MG63 (cell line): ENCODE measurements around the gene SORT1. TPM values are rescaled to one million over a fixed set of nuclear protein-coding genes. Genes with fewer than 3 reads are reported as not detected.
A peak's percentile ranks its signal among the peaks of the same experiment; 100 is the strongest.

Experiments used
- DNase-seq: peaks from one replicate; pipeline ENCODE4 v3.0.0-alpha.2; 2020
- H3K27me3 ChIP-seq: fragments of 250-450 bp; sonication (Bioruptor Pico); 2 replicates; pipeline ENCODE4 v1.5.1; 2020; ENCODE audit warnings: mild to moderate bottlenecking, moderate library complexity
- H3K36me3 ChIP-seq: fragments of 250-450 bp; sonication (Bioruptor Pico); 2 replicates; pipeline ENCODE4 v1.5.1; 2020; ENCODE audit warnings: mild to moderate bottlenecking, moderate library complexity
- H3K4me3 ChIP-seq: fragments of 250-450 bp; sonication (Bioruptor Pico); 2 replicates; pipeline ENCODE4 v1.5.1; 2020; ENCODE audit warnings: mild to moderate bottlenecking, moderate library complexity
- H3K9me3 ChIP-seq: fragments of 250-450 bp; sonication (Bioruptor Pico); 2 replicates; pipeline ENCODE4 v1.5.1; 2020; ENCODE audit warnings: mild to moderate bottlenecking, moderate library complexity
- total RNA-seq: library from RNA; depleted of rRNA; stranded (reverse); fragments of >200 nt; shearing (Covaris generic); gene quantifications from 2 replicates; pipeline ENCODE4 v1.2.3, GENCODE V29; 2014; ENCODE audit warnings: low replicate concordance; rRNA removed

Gene SORT1
- total RNA-seq, 1 experiment from 2014 or later: 0.46 TPM

- DNase-seq: no peak
- no peaks in the 10 kb centered on the region for H3K27me3 ChIP-seq
- no peaks in the 10 kb centered on the region; the same call in 1 of the 2 replicates for H3K36me3 ChIP-seq
- H3K4me3 ChIP-seq: no peak overlapping the region
- H3K9me3 ChIP-seq: peaks cover 9% of the 10 kb centered on the region
Measured at GRCh38 chr1:109267743-109268300, 129.9 kb downstream of the SORT1 start.

DNA sequence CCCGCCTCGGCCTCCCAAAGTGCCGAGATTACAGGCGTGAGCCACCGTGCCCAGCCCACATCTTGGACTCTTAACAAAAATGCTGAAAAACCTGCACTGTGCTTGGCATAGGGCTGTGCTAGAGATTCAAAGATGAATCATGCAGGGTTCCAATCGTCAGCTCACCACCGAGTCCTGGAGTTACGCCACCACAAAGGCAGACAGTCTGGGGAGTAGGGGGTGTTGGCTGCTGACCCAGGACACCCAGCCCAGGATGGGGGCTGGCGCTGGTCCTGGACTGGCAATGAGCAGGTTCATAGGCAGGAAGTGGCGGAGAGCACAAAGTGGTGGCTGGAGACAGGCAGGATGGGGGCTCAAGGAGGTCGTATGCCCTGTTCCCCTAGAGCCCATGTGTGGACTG, 130.8 kb downstream of the SORT1 start:
- Histone ChIP-seq H3K4me3 (no peak overlapping the region), H3K27me3 (no peaks in the 10 kb centered on the region), H3K36me3 (no peaks in the 10 kb centered on the region; the same call in 1 of the 2 replicates), H3K9me3 (peaks cover 9% of the 10 kb centered on the region)
- DNase-seq: peak; percentile 97

GRCh38 chr1:109265741-109266330, 131.9 kb downstream of the SORT1 start:
- Histone ChIP-seq H3K4me3 (no peak overlapping the region), H3K9me3 (peaks cover 9% of the 10 kb centered on the region), H3K27me3 (no peaks in the 10 kb centered on the region), H3K36me3 (no peaks in the 10 kb centered on the region; the same call in 1 of the 2 replicates)
- no peak for DNase-seq

DNA sequence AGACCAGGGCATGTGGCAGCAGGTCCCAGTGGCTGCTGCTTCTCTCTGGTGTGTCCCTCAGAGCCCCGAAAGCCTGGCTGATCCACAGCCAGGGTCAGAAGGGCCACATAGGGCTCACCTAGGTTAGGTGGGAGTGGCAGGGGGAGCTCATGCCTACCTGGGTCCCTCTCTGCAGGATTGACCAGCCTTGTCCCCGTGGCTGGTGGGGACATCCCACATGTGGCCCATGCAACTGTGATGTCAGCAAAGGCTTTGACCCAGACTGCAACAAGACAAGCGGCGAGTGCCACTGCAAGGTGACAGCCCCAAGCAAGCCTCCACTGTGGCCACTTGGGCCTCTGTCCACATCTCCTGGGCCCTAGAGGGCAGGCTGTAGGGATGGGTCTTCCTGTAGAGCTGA, 132.7 kb downstream of the SORT1 start:
- DNase-seq: no peak

DNA sequence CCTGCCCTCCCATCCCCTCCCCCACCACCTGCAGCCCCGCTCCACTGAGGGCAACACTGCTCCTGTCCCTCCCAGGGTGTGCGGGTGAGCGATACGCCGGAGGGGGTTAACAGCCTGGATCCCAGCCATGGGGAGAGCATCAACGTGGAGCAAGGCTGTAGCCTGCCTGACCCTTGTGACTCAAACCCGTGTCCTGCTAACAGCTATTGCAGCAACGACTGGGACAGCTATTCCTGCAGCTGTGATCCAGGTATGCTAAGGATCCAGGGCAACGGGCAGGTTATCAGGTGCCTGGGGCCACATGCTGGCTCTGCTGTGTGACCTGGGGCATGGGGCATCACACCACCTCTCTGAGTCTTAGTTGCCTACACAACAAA, 133.4 kb downstream of the SORT1 start:
- H3K27me3 ChIP-seq: no peaks in the 10 kb centered on the region
- no peak overlapping the region for H3K4me3 ChIP-seq
- DNase-seq: no peak
- H3K36me3 ChIP-seq: no peaks in the 10 kb centered on the region; the same call in 1 of the 2 replicates
- H3K9me3 ChIP-seq: peaks cover 9% of the 10 kb centered on the region

More for the DNA sequence above, 132.7 kb downstream of the SORT1 start:
- H3K27me3 ChIP-seq: no peaks in the 10 kb centered on the region
- no peaks in the 10 kb centered on the region; the same call in 1 of the 2 replicates for H3K36me3 ChIP-seq
- no peak overlapping the region for H3K4me3 ChIP-seq
- H3K9me3 ChIP-seq: peaks cover 9% of the 10 kb centered on the region

DNA sequence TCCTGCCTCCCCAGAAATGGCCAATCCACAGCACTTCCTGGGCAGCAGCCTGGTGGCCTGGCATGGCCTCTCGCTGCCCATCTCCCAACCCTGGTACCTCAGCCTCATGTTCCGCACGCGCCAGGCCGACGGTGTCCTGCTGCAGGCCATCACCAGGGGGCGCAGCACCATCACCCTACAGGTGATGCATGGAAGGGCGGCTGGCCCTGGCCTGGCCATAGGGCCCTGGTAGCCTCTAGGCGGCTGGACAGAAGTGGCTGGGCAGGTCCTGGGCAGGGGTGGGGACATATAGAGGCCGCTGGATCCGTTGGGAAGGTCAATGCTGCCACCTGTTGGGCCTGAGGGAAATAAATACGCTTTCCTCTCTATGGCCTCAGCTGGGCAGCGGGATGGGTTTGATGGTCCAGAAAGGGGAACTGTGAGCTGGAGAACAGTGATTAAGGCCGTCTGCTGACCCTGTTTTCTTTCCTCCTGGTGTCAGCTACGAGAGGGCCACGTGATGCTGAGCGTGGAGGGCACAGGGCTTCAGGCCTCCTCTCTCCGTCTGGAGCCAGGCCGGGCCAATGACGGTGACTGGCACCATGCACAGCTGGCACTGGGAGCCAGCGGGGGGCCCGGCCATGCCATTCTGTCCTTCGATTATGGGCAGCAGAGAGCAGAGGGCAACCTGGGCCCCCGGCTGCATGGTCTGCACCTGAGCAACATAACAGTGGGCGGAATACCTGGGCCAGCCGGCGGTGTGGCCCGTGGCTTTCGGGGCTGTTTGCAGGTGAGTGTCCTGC, 133.9 kb downstream of the SORT1 start:
- peak; percentile 88 for DNase-seq

DNA sequence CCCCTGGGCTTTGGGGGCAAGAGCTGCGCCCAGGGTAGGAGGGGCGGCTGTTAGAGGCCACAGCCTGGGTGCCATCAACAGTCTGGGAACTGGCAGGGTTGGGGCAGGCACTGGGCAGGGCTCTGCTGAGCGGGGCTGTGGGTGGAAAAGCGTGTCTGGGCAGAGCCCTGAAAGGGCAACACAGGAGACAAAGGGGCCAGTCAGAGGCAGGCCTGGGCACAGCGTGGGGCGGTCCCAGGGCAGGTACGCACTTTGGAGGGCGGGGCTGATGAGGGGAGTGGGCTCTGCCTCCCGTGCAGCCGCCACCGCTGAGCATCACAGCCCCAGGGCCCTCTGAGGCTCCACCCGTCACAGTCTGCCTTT, 134.5 kb downstream of the SORT1 start:
- no peak for DNase-seq
- peaks cover 5% of the 10 kb centered on the region for H3K9me3 ChIP-seq
- no peaks in the 10 kb centered on the region for H3K27me3 ChIP-seq
- H3K36me3 ChIP-seq: no peaks in the 10 kb centered on the region; the same call in 1 of the 2 replicates
- no peak overlapping the region for H3K4me3 ChIP-seq

More for the DNA sequence above, 133.9 kb downstream of the SORT1 start:
- Histone ChIP-seq H3K27me3 (no peaks in the 10 kb centered on the region), H3K9me3 (peaks cover 9% of the 10 kb centered on the region), H3K36me3 (no peaks in the 10 kb centered on the region; the same call in 1 of the 2 replicates), H3K4me3 (no peak overlapping the region)

- H3K27me3 ChIP-seq: no peaks in the 10 kb centered on the region
- 0 out of 2 replicates have a peak, but pooled peaks cover 2% of the 10 kb centered on the region for H3K9me3 ChIP-seq
- no peak for DNase-seq
- H3K36me3 ChIP-seq: no peaks in the 10 kb centered on the region
- no peak overlapping the region for H3K4me3 ChIP-seq
Measured at GRCh38 chr1:109262231-109263055, 135.3 kb downstream of the SORT1 start.

- H3K36me3 ChIP-seq: no peaks in the 10 kb centered on the region
- no peak overlapping the region for H3K4me3 ChIP-seq
- no peak for DNase-seq
- H3K27me3 ChIP-seq: no peaks in the 10 kb centered on the region
- H3K9me3 ChIP-seq: no peaks in the 10 kb centered on the region
Measured at GRCh38 chr1:109261578-109261977, 136.1 kb downstream of the SORT1 start.

DNA sequence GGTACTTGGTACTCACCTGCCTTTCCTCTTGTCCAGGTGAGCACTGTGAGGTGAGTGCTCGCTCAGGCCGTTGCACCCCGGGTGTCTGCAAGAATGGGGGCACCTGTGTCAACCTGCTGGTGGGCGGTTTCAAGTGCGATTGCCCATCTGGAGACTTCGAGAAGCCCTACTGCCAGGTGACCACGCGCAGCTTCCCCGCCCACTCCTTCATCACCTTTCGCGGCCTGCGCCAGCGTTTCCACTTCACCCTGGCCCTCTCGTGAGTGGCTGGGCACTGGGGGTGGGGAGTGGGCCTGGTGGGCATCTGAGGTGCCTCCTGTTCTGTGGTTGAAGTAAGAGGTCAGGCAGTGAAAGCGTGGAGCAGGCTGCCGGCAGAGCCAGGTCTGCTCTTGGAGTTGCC, 136.7 kb downstream of the SORT1 start:
- Histone ChIP-seq H3K27me3 (no peaks in the 10 kb centered on the region), H3K9me3 (no peaks in the 10 kb centered on the region), H3K4me3 (no peak overlapping the region), H3K36me3 (no peaks in the 10 kb centered on the region)
- DNase-seq: no peak

DNA sequence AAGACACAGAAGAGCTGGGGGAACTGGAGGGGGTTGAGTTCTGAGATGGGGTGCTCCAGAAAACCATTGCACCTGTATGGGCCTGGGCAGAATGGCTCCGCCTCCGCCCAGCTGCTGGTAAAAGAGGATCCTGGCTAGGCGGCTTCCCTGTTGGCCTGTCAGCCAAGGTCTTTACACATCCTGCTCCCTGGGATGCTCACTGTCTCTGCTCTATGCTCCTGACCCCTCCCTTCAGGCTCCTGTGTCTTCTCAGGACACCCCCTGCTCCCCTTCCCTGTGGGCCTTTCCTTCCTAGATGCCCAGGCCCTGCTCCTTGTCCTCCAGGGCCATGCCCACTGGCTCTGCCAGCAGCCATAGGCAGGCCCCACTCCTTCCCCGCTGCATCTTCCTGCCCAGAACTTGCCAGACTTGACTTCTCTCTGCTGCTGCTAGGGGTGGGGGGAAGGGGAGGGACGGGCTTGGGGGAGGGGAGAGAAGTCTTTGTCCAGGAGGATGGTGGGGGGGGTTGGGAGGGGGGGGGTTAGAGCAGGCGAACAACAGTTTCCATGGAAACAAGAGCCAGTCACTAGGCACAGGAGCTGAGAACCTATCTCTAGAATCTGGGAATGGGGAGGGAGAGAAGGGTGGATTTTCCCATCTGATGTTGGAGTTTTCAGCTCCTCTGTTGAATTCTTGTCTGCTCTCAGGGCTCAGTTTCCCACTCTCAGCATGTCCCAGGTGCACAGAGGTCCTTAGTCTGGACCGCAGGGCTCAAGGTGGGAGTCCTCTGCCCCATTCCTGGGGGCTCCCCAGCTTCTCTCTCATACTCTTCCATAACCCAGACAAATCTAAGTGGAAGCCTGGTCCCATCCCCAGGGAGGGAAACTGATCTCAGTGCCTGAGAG, 137.8 kb downstream of the SORT1 start:
- Histone ChIP-seq H3K4me3 (no peak overlapping the region), H3K36me3 (no peaks in the 10 kb centered on the region), H3K9me3 (no peaks in the 10 kb centered on the region), H3K27me3 (no peaks in the 10 kb centered on the region)
- no peak for DNase-seq

Other genes starting within 250 kb of the SORT1 start
- 751 and 778 TPM in 2 replicates for gene SARS1, start 184.0 kb downstream of the SORT1 start, total RNA-seq
- gene CELSR2, start 148.4 kb downstream of the SORT1 start, total RNA-seq: 0.76 and 1.2 TPM in 2 replicates
- gene PSRC1, start 114.8 kb downstream of the SORT1 start, total RNA-seq: 38.5 and 67.0 TPM in 2 replicates
- not detected in 2 replicates for gene MYBPHL, start 90.9 kb downstream of the SORT1 start, total RNA-seq
- gene PSMA5, start 28.5 kb upstream of the SORT1 start, total RNA-seq: 304 and 1,327 TPM in 2 replicates
- gene SYPL2, start 68.6 kb upstream of the SORT1 start, total RNA-seq: 0.46 TPM in 1 of 2 replicates, not detected in the other
- 3.9 and 10.4 TPM in 2 replicates for gene ATXN7L2, start 86.0 kb upstream of the SORT1 start, total RNA-seq
- gene CYB561D1, start 96.2 kb upstream of the SORT1 start, total RNA-seq: 2.2 and 6.7 TPM in 2 replicates
- gene AMIGO1, start 111.8 kb upstream of the SORT1 start, total RNA-seq: 0.20 and 1.3 TPM in 2 replicates
- gene GPR61, start 142.0 kb upstream of the SORT1 start, total RNA-seq: not detected in 2 replicates
- 17.0 and 20.1 TPM in 2 replicates for gene GNAI3, start 150.7 kb upstream of the SORT1 start, total RNA-seq
- 0.10 TPM in 1 of 2 replicates, not detected in the other for gene GNAT2, start 221.7 kb upstream of the SORT1 start, total RNA-seq
- 119 and 172 TPM in 2 replicates for gene AMPD2, start 221.9 kb upstream of the SORT1 start, total RNA-seq